Lung (tissue), 12 donors: ENCODE data around the gene CBARP. TPM values are rescaled to one million over a fixed set of nuclear protein-coding genes. Genes with fewer than 3 reads are reported as not detected.

ENCODE experiments used
- ATAC-seq: fragments of 200-7000 bp; cut with Tn5 transposase; one replicate; pipeline ENCODE4 v1.9.1; 2020; ENCODE audit warnings: moderate number of reproducible peaks; ENCODE audit not compliant: insufficient read depth, low FRiP score
- DNase-seq, 3 donors: peaks; one replicate each; pipeline ENCODE4 v3.0.0-alpha.2; 2013 to 2017
- H3K27ac ChIP-seq, 2 donors: one replicate each; pipeline ENCODE4 v1.5.1; 2013; ENCODE audit warnings: mild to moderate bottlenecking in 2 of 2, moderate library complexity in 2 of 2, control low read depth in 1 of 2, inconsistent platforms in 1 of 2, low read depth in 1 of 2, low read length in 1 of 2
- H3K27me3 ChIP-seq, 3 donors: one replicate each; pipeline ENCODE4 v1.5.1; 2013; ENCODE audit warnings: low read length in 2 of 3; ENCODE audit not compliant: control insufficient read depth in 3 of 3, insufficient read depth in 3 of 3
- H3K36me3 ChIP-seq, 4 donors: one replicate each; pipeline ENCODE4 v1.5.1; 2013; ENCODE audit warnings: low read length in 4 of 4, mild to moderate bottlenecking in 1 of 4, moderate library complexity in 1 of 4; ENCODE audit not compliant: control insufficient read depth in 4 of 4, insufficient read depth in 4 of 4
- H3K4me1 ChIP-seq, 5 donors: one replicate each; pipeline ENCODE4 v1.5.1; 2013; ENCODE audit warnings: low read length in 5 of 5, mild to moderate bottlenecking in 2 of 5, moderate library complexity in 1 of 5; ENCODE audit not compliant: control insufficient read depth in 5 of 5, insufficient read depth in 5 of 5
- H3K4me3 ChIP-seq: one replicate; pipeline ENCODE4 v1.5.1; 2013; ENCODE audit warnings: mild to moderate bottlenecking, control low read depth, moderate library complexity
- H3K9ac ChIP-seq, 2 donors: one replicate each; pipeline ENCODE4 v1.5.1; 2013; ENCODE audit warnings: low read length in 2 of 2, control low read depth in 1 of 2; ENCODE audit not compliant: insufficient read depth in 1 of 2
- H3K9me3 ChIP-seq, 4 donors: one replicate each; pipeline ENCODE4 v1.5.1; 2013; ENCODE audit warnings: low read length in 3 of 4, mild to moderate bottlenecking in 1 of 4, moderate library complexity in 1 of 4; ENCODE audit not compliant: control insufficient read depth in 4 of 4, insufficient read depth in 3 of 4
- WGBS, 2 donors: extraction: QIAGEN DNeasy Blood & Tissue Kit; methylation state at CpG; one replicate each; pipeline ENCODE4 v1.1.7; 2013; 5-methylcytosine and 5-hydroxymethylcytosine counted together
- polyA plus RNA-seq, 2 donors: library from polyadenylated mRNA; stranded (reverse); fragments of 200-250 nt; gene quantifications; one replicate each; pipeline ENCODE4 v1.2.1, GENCODE V29; 2013
- total RNA-seq, 2 donors: library from RNA; depleted of rRNA in 1 of 2; stranded (reverse); fragments of >200 nt in 1 of 2; gene quantifications; one replicate each; pipeline ENCODE4 v1.2.1, GENCODE V29; 2014 to 2021
- TF ChIP-seq, protein P1 (sequence below): IDR thresholded peaks from 2 replicates; pipeline ENCODE4 v1.5.1; 2012; ENCODE audit warnings: mild to moderate bottlenecking; ENCODE audit errors: control extremely low read depth, extremely low read depth
- donor health status: control.
- donor health status: control.
- donor health status: Bipolar disorder and iron deficiency.
- donor health status: healthy.
- donor health status: DM: yes; HTN: yes; CAD: no.

CBARP gene
- total and polyA plus RNA-seq, 4 donors, result 0.23 to 0.83 (median 0.59) TPM

DNA sequence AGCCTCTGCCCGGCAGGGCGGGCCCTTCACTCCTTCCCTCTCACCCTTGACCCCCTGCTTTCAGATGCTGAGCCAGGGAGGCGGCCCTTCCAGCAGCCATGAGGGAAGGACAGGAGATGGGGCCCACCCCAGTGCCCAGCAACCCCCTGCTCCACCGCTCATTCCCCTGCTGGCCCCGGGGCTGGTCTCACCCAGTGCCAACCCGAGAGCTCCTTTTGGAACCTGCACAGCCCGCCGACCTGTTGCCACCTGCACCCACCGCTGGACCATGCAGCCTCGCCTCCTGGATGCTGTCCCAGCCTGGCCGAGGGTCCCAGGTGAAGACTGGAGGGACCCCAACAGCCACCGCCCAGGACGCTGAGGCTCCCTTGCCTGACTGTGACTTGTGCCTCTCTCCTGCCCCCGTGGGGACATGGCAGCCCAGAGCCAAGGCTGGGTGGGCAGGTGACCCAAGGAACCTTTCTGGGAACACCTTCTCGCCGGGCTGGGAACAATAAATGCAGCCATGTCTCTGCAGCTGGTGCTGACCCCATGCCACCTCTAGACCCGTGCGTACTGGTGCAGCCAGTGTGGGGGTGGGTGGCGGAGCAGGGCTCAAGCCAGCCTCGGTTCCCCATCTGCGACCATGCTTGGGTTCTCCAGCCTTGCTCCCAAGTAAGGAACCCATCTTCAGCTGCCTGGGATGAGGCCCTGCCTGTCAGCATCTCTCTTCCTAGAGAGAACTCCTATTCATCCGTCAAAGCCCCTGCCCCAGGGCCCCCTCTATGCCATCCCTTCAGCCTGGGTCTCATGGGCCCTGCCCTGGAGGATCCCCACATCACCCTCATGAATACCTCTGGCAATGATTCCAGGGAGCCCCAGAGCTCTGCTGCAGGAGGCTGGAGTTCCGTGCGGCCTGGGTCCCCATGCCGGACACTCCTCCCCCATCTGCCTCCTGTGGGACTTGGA lies 41.2 kb upstream of the CBARP start:
- Histone ChIP-seq H3K27me3 (no peaks in the 10 kb centered on the region), H3K27ac (no peak overlapping the region), H3K9me3 (no peaks in the 10 kb centered on the region), H3K4me1 (peaks cover 0 to 24% (median 10%) of the 10 kb centered on the region in 5 donors), H3K36me3 (peaks cover 2 to 22% (median 8%) of the 10 kb centered on the region in 4 donors), H3K4me3 (no peak overlapping the region), H3K9ac (no peak overlapping the region)
- DNase-seq (no peak), ATAC-seq (no peak)
- TF ChIP-seq, protein P1, sequence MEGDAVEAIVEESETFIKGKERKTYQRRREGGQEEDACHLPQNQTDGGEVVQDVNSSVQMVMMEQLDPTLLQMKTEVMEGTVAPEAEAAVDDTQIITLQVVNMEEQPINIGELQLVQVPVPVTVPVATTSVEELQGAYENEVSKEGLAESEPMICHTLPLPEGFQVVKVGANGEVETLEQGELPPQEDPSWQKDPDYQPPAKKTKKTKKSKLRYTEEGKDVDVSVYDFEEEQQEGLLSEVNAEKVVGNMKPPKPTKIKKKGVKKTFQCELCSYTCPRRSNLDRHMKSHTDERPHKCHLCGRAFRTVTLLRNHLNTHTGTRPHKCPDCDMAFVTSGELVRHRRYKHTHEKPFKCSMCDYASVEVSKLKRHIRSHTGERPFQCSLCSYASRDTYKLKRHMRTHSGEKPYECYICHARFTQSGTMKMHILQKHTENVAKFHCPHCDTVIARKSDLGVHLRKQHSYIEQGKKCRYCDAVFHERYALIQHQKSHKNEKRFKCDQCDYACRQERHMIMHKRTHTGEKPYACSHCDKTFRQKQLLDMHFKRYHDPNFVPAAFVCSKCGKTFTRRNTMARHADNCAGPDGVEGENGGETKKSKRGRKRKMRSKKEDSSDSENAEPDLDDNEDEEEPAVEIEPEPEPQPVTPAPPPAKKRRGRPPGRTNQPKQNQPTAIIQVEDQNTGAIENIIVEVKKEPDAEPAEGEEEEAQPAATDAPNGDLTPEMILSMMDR, result no peak
- WGBS, 2 donors, result 90 to 95% methylated on average over 25 of the region's 25 CpGs

DNA sequence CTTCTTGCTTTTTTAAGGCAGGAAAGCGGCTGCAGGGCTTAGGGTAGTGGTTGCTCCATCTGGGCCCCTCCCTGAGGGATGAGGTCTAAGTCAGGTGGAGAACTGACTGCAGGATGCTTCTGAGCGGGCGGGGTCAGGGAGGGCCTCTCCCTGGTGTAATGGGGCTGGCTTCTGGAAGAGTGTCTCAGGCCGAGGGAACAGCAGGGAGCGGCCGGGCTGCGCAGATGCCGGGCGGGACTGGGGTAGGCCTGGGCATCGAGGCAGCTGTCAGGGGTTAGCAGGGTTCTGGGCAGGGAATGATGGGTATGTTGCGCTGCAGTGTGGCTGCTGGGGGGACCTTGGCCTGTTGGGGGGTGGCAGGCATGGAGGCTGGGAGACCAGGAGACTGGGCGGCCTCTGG lies 40.3 kb upstream of the CBARP start:
- Histone ChIP-seq H3K27ac (no peak overlapping the region), H3K4me1 (peaks cover 0 to 24% (median 12%) of the 10 kb centered on the region in 5 donors), H3K36me3 (peaks cover 7 to 31% (median 16%) of the 10 kb centered on the region in 4 donors), H3K4me3 (no peak overlapping the region), H3K27me3 (no peaks in the 10 kb centered on the region), H3K9me3 (no peaks in the 10 kb centered on the region), H3K9ac (no peak overlapping the region)
- TF ChIP-seq, protein P1, result no peak
- DNase-seq (no peak), ATAC-seq (no peak)
- WGBS, 2 donors, result 92 to 95% methylated on average over 12 of the region's 12 CpGs

DNA sequence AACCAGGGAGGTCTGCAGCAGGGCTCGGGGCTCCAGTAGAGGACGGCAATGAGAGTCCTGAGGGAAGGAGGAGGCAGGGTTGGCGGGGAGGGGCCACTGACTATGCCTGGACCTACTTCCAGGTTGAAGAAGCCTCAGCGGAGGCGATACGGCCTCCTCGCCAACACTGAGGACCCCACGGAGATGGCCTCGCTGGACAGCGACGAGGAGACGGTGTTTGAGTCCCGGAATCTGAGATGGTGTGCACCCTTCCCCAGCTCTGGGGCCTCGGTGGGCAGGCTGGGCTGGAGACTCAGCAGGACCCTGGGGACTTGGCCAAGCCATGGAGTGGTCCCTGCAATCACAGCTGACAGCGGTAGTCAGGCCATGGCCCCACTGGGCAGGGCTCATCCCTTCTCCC lies 39.3 kb upstream of the CBARP start:
- H3K9ac ChIP-seq, result no peak overlapping the region

More for the DNA sequence above, 39.3 kb upstream of the CBARP start:
- WGBS, 2 donors, result 93 to 94% methylated on average over 15 of the region's 15 CpGs
- DNase-seq, result no peak
- no peaks in the 10 kb centered on the region for H3K9me3 ChIP-seq
- H3K27ac ChIP-seq, result no peak overlapping the region
- peaks cover 13 to 38% (median 26%) of the 10 kb centered on the region in 4 donors for H3K36me3 ChIP-seq
- H3K27me3 ChIP-seq, result no peaks in the 10 kb centered on the region
- ATAC-seq, result no peak
- no peak overlapping the region for H3K4me3 ChIP-seq
- TF ChIP-seq, protein P1, result no peak
- H3K4me1 ChIP-seq, result peaks cover 0 to 24% (median 12%) of the 10 kb centered on the region in 5 donors
